Fibroblast of lung (primary cell): ENCODE measurements around the gene CTBP2.

ENCODE experiments used
- EZH2 ChIP-seq: IDR thresholded peaks from 2 replicates; pipeline ENCODE4 v1.5.1; 2012; ENCODE audit warnings: low read length, control low read depth, mild to moderate bottlenecking; ENCODE audit errors: missing control alignments
- TF ChIP-seq, protein P1 (sequence below), 2 donors: IDR thresholded peaks in 1 of 2; conservative IDR thresholded peaks in 1 of 2; 1 replicate in 1 of 2; 2 replicates in 1 of 2; pipeline ENCODE4 v1.5.1; 2011 to 2012; ENCODE audit warnings: low read length in 2 of 2, control low read depth in 1 of 2, inconsistent platforms in 1 of 2, low read depth in 1 of 2, mild to moderate bottlenecking in 1 of 2

DNA sequence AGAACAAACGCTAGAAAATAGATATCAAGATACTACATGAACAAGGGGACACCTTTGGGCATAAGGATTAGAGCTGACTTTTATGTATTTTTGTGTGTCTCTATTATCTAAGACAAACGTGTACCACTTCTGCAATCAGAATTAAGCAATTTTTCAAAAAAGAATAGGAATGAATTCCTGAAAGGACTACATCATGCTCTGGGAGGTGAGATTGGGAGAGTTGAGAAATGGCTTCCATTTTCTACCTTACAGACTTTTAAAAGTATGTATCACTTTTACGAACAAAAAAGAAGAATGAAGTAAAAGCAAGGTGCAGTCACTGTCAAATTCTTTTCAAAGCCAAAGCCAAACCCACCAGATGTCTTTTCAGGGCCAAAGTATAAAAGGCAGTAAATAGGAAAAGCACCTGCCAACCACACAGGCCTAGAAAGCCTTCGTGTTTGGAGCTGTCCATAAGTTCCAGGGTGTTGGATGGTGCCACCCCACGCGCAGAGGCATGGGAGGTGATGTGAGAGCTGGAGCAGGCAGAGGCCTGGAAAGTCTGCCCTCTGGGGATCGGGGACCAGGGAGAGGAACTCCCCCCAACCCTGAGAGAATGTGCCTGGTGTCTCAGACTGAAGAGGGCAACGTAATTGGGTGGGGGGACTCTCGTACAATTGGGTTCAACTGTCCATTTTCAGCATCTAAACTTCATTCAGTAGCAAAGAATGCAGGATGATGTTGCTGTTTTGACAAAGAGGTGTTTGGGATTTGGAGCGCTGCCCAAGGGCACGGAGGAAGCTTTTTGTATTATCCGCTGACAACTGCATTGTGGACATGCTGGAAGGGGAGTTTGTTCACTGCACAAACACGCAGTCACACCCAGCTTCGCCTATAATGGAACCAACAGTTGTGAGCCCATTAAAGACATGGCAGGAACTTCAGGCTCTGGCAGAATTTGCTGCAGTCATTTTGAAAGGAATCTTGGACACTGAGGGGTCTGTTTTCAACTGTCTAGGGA is 17.6 kb upstream of the CTBP2 start:
- TF ChIP-seq, protein P1, sequence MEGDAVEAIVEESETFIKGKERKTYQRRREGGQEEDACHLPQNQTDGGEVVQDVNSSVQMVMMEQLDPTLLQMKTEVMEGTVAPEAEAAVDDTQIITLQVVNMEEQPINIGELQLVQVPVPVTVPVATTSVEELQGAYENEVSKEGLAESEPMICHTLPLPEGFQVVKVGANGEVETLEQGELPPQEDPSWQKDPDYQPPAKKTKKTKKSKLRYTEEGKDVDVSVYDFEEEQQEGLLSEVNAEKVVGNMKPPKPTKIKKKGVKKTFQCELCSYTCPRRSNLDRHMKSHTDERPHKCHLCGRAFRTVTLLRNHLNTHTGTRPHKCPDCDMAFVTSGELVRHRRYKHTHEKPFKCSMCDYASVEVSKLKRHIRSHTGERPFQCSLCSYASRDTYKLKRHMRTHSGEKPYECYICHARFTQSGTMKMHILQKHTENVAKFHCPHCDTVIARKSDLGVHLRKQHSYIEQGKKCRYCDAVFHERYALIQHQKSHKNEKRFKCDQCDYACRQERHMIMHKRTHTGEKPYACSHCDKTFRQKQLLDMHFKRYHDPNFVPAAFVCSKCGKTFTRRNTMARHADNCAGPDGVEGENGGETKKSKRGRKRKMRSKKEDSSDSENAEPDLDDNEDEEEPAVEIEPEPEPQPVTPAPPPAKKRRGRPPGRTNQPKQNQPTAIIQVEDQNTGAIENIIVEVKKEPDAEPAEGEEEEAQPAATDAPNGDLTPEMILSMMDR (conservative IDR thresholded peaks at IDR 0.05 in 1 of 2, IDR thresholded peaks at IDR 0.05 in 1 of 2; ENCODE audit: low read depth in 1 of 2, low read length in 2 of 2): no peak
- no peak for TF ChIP-seq EZH2
